PC-3 (cell line): ENCODE data around the gene ORAI2. TPM values are rescaled to one million over a fixed set of nuclear protein-coding genes. Genes with fewer than 3 reads are reported as not detected.

ENCODE experiments used
- ATAC-seq: fragments of 200-7000 bp; cut with Tn5 transposase; 2 replicates; pipeline ENCODE4 v1.9.1; 2020; ENCODE audit warnings: mild to moderate bottlenecking, moderate library complexity
- BruUV-seq: library from RNA; stranded (reverse); fragments of 400-500 nt; replicated peaks from 2 replicates; lab custom pipeline; 2021; lab: Mats Ljungman, UMichigan
- CTCF ChIA-PET: fragments of 300-600 bp; sonication (Branson Sonifier 250); formaldehyde crosslinking; loops from one replicate; lab custom pipeline; 2022; ENCODE audit warnings: antibody characterized with exemption; lab: Charles Lee
- POLR2A ChIA-PET: fragments of 300-600 bp; sonication (Branson Sonifier 250); formaldehyde crosslinking; loops from one replicate; lab custom pipeline; 2022; ENCODE audit warnings: antibody characterized with exemption; ENCODE audit not compliant: unreplicated experiment; lab: Charles Lee
- DNase-seq: peaks from one replicate; pipeline ENCODE4 v3.0.0-alpha.2; 2015
- H2AFZ ChIP-seq: fragments of 300-600 bp; sonication (generic); 2 replicates; pipeline ENCODE4 v1.6.0; 2016; ENCODE audit warnings: antibody characterized with exemption, low read length
- H3F3A ChIP-seq: fragments of 300-600 bp; sonication (generic); one replicate; pipeline ENCODE4 v1.6.0; 2017; ENCODE audit warnings: antibody characterized with exemption, low read length, control low read depth, mild to moderate bottlenecking; ENCODE audit not compliant: unreplicated experiment
- H3K27ac ChIP-seq: fragments of 300-600 bp; sonication (generic); 2 replicates; pipeline ENCODE4 v1.5.1; 2016; ENCODE audit warnings: mild to moderate bottlenecking, low read length
- H3K27me3 ChIP-seq: fragments of 300-600 bp; sonication (generic); 2 replicates; pipeline ENCODE4 v1.6.1; 2016; ENCODE audit warnings: low read length, mixed read lengths
- H3K36me3 ChIP-seq: fragments of 300-600 bp; sonication (generic); 2 replicates; pipeline ENCODE4 v1.6.1; 2016; ENCODE audit warnings: low read depth, mixed run types, low read length, mixed read lengths
- H3K4me1 ChIP-seq: fragments of 300-600 bp; sonication (generic); 2 replicates; pipeline ENCODE4 v1.5.1; 2016; ENCODE audit warnings: low read length; ENCODE audit not compliant: insufficient read depth
- H3K4me2 ChIP-seq: fragments of 300-600 bp; sonication (generic); 2 replicates; pipeline ENCODE4 v1.6.0; 2016; ENCODE audit warnings: low read length
- H3K4me3 ChIP-seq: fragments of 300-600 bp; sonication (generic); 2 replicates; pipeline ENCODE4 v1.5.1; 2016; ENCODE audit warnings: mild to moderate bottlenecking, low read length, mixed read lengths
- H3K79me2 ChIP-seq: fragments of 300-600 bp; sonication (generic); 2 replicates; pipeline ENCODE4 v1.6.1; 2017; ENCODE audit warnings: low read length, mixed read lengths
- H3K9ac ChIP-seq: fragments of 300-600 bp; sonication (generic); 2 replicates; pipeline ENCODE4 v1.6.0; 2016; ENCODE audit warnings: mild to moderate bottlenecking, low read length
- H3K9me2 ChIP-seq: fragments of 300-600 bp; sonication (generic); replicated peaks from 2 replicates; pipeline ENCODE4 v1.6.1; 2016; ENCODE audit warnings: mixed run types, low read length, mixed read lengths
- H3K9me3 ChIP-seq: fragments of 300-600 bp; sonication (generic); 2 replicates; pipeline ENCODE4 v1.6.1; 2016; ENCODE audit warnings: low read length, mixed read lengths
- H4K20me1 ChIP-seq: fragments of 300-600 bp; sonication (generic); 2 replicates; pipeline ENCODE4 v1.6.1; 2016; ENCODE audit warnings: low read length, mixed read lengths
- CTCF ChIP-seq: fragments of 300-600 bp; sonication (generic); conservative IDR thresholded peaks from 2 replicates; pipeline ENCODE4 v1.5.1; 2017; ENCODE audit warnings: antibody characterized with exemption, low read depth, mild to moderate bottlenecking, low read length
- EZH2 ChIP-seq: fragments of 300-600 bp; sonication (generic); IDR thresholded peaks from one replicate; pipeline ENCODE4 v1.6.1; 2017; ENCODE audit warnings: antibody characterized with exemption, mild to moderate bottlenecking, low read length; ENCODE audit not compliant: unreplicated experiment
- EZH2phosphoT487 ChIP-seq: fragments of 300-600 bp; sonication (generic); IDR thresholded peaks from 2 replicates; pipeline ENCODE4 v1.6.1; 2018; ENCODE audit warnings: mild to moderate bottlenecking, antibody characterized with exemption, low read length, borderline replicate concordance
- intact Hi-C: fragments of 100-400 bp; cut with micrococcal nuclease; formaldehyde crosslinking; loops from 2 replicates; pipeline ENCODE4 v1.9.0; 2023
- total RNA-seq: library from RNA; depleted of rRNA; stranded (reverse); fragments of >200 nt; gene quantifications from 2 replicates; pipeline ENCODE4 v1.2.3, GENCODE V29; 2014

The ORAI2 gene
- total RNA-seq, 1 experiment from 2014 or later: 20.8 TPM

GRCh38 chr7:102396710-102397019 is 36.7 kb upstream of the ORAI2 start:
- peaks cover 18% of the 10 kb centered on the region for H3K79me2 ChIP-seq
- DNase-seq: peak; percentile 20
- H3K4me3 ChIP-seq: peak overlapping the region; percentile 92
- no peak for TF ChIP-seq EZH2
- no peak for TF ChIP-seq CTCF
- no peak for TF ChIP-seq EZH2phosphoT487
- peak overlapping the region; percentile 95 for H3K9ac ChIP-seq
- peak overlapping the region; percentile 24 for H3K27ac ChIP-seq
- ChIA-PET POLR2A (no interaction called here), CTCF (interaction anchor here (0.8 kb wide), 1 partner anchor 117 kb away, joined by 3 read pairs; no protein-coding TSS in a partner anchor)
- H3K36me3 ChIP-seq: peaks cover 22% of the 10 kb centered on the region
- H3F3A ChIP-seq: no peaks in the 10 kb centered on the region
- peak; percentile 6; the same call in 1 of the 2 replicates for ATAC-seq
- H3K4me1 ChIP-seq: peaks cover 11% of the 10 kb centered on the region
- peak overlapping the region; percentile 92 for H2AFZ ChIP-seq
- peak overlapping the region; percentile 96 for H3K4me2 ChIP-seq
- H3K9me3 ChIP-seq: no peaks in the 10 kb centered on the region
- intact Hi-C loops: loop anchor here (5.0 kb wide), 1 partner anchor 56 kb away; no protein-coding TSS in a partner anchor
- no peaks in the 10 kb centered on the region for H3K27me3 ChIP-seq
- no peaks in the 10 kb centered on the region for H4K20me1 ChIP-seq
- H3K9me2 ChIP-seq: no peaks in the 10 kb centered on the region
- BruUV-seq: TSS peak; percentile 61

DNA sequence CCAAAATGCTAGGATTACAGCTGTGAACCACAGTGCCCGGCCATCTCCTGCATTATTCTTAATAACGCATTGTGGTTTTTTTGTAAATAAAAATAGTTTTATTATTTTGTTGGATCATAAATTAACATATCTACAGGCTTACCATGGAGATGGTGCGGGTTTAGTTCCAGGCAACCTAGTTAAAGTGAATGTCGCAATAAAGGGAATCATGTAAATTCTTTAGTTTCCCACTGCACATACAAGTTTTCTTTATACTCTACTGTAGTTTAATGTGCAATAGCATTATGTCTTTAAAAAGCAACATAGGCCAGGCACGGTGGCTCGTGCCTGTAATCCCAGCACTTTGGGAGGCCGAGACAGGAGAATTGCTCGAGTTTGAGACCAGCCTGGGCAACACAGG is 34.8 kb upstream of the ORAI2 start:
- no peak overlapping the region for H2AFZ ChIP-seq
- H3K36me3 ChIP-seq: peaks cover 14% of the 10 kb centered on the region
- intact Hi-C loops: loop anchor here (5.0 kb wide), 1 partner anchor 54 kb away; no protein-coding TSS in a partner anchor
- H3K27ac ChIP-seq: no peak overlapping the region
- no peak for TF ChIP-seq EZH2
- TF ChIP-seq EZH2phosphoT487: no peak
- no peak for TF ChIP-seq CTCF
- no peaks in the 10 kb centered on the region for H4K20me1 ChIP-seq
- no peak overlapping the region for H3K4me3 ChIP-seq
- ChIA-PET CTCF (no interaction called here), POLR2A (no interaction called here)
- ATAC-seq (no peak), DNase-seq (no peak)
- no peaks in the 10 kb centered on the region for H3F3A ChIP-seq
- H3K4me1 ChIP-seq: peaks cover 11% of the 10 kb centered on the region
- no peak overlapping the region for H3K9ac ChIP-seq
- H3K9me2 ChIP-seq: no peaks in the 10 kb centered on the region
- H3K79me2 ChIP-seq: peaks cover 18% of the 10 kb centered on the region
- no peaks in the 10 kb centered on the region for H3K27me3 ChIP-seq
- BruUV-seq: no TSS peak
- H3K9me3 ChIP-seq: no peaks in the 10 kb centered on the region
- no peak overlapping the region for H3K4me2 ChIP-seq

- ChIA-PET POLR2A (no interaction called here), CTCF (no interaction called here)
- Histone ChIP-seq H3K4me2 (no peak overlapping the region), H3F3A (no peaks in the 10 kb centered on the region), H3K79me2 (peaks cover 18% of the 10 kb centered on the region), H3K9me3 (no peaks in the 10 kb centered on the region), H3K4me3 (no peak overlapping the region), H2AFZ (no peak overlapping the region), H3K36me3 (peaks cover 17% of the 10 kb centered on the region), H3K4me1 (peaks cover 8% of the 10 kb centered on the region), H4K20me1 (no peaks in the 10 kb centered on the region), H3K27ac (no peak overlapping the region), H3K27me3 (no peaks in the 10 kb centered on the region), H3K9ac (no peak overlapping the region), H3K9me2 (no peaks in the 10 kb centered on the region)
- BruUV-seq: no TSS peak
- intact Hi-C loops: no loop called here
- no peak for DNase-seq
- TF ChIP-seq CTCF: no peak
- no peak for TF ChIP-seq EZH2phosphoT487
- no peak for TF ChIP-seq EZH2
- ATAC-seq: no peak
These were observed 33.0 kb upstream of the ORAI2 start for GRCh38 chr7:102400360-102400759.
